Smooth muscle cell (in vitro differentiated cells): ENCODE measurements around the gene FADS6. TPM values are rescaled to one million over a fixed set of nuclear protein-coding genes. Genes with fewer than 3 reads are reported as not detected.

ENCODE experiments used
- DNase-seq: peaks from one replicate; lab custom pipeline; 2025; ENCODE audit not compliant: unreplicated experiment; lab: John Stamatoyannopoulos, UW
- H2AFZ ChIP-seq: fragments of 200-600 bp; sonication (generic); 2 replicates; pipeline ENCODE4 v1.6.0; 2016; ENCODE audit warnings: antibody characterized with exemption, low read depth, mild to moderate bottlenecking
- H3F3A ChIP-seq: fragments of 200-600 bp; sonication (generic); 2 replicates; pipeline ENCODE4 v1.6.0; 2017; ENCODE audit warnings: antibody characterized with exemption, low read depth
- H3K27ac ChIP-seq: fragments of 200-600 bp; sonication (generic); 2 replicates; pipeline ENCODE4 v1.5.1; 2016; ENCODE audit warnings: low read depth, mild to moderate bottlenecking
- H3K27me3 ChIP-seq: fragments of 200-600 bp; sonication (generic); 2 replicates; pipeline ENCODE4 v1.6.1; 2016; ENCODE audit warnings: low read depth, mild to moderate bottlenecking
- H3K36me3 ChIP-seq: fragments of 200-600 bp; sonication (generic); 2 replicates; pipeline ENCODE4 v1.5.1; 2016; ENCODE audit warnings: low read depth
- H3K4me1 ChIP-seq: fragments of 200-600 bp; sonication (generic); 2 replicates; pipeline ENCODE4 v1.5.1; 2016; ENCODE audit warnings: low read depth
- H3K4me2 ChIP-seq: fragments of 200-600 bp; sonication (generic); 2 replicates; pipeline ENCODE4 v1.6.0; 2016; ENCODE audit warnings: mild to moderate bottlenecking
- H3K4me3 ChIP-seq: fragments of 200-600 bp; sonication (generic); 2 replicates; pipeline ENCODE4 v1.5.1; 2016; ENCODE audit warnings: mild to moderate bottlenecking
- H3K79me2 ChIP-seq: fragments of 200-600 bp; sonication (generic); 2 replicates; pipeline ENCODE4 v1.6.0; 2016; ENCODE audit warnings: low read depth, mild to moderate bottlenecking
- H3K9ac ChIP-seq: fragments of 200-600 bp; sonication (generic); 2 replicates; pipeline ENCODE4 v1.6.0; 2016; ENCODE audit warnings: low read depth
- H3K9me3 ChIP-seq: fragments of 200-600 bp; sonication (generic); replicated peaks from 2 replicates; pipeline ENCODE4 v1.5.1; 2016; ENCODE audit warnings: low read depth
- H4K20me1 ChIP-seq: fragments of 200-600 bp; sonication (generic); 2 replicates; pipeline ENCODE4 v1.6.0; 2016; ENCODE audit warnings: low read depth
- WGBS: methylation state at CpG from one replicate; pipeline ENCODE4 v1.1.7; 2016; ENCODE audit warnings: low lambda C conversion rate; 5-methylcytosine and 5-hydroxymethylcytosine counted together
- polyA plus RNA-seq: library from polyadenylated mRNA; unstranded; fragments of >200 nt; fragmentation: Nextera tagmentation; extraction: Ambion mirVana; gene quantifications from 2 replicates; pipeline ENCODE4 v1.2.1, GENCODE V29; 2016
- total RNA-seq: library from RNA; depleted of rRNA; stranded (reverse); fragments of >200 nt; gene quantifications from 2 replicates; pipeline ENCODE4 v1.2.3, GENCODE V29; 2014
- TF ChIP-seq, protein P1 (sequence below): fragments of 200-600 bp; sonication (generic); IDR thresholded peaks from 2 replicates; pipeline ENCODE4 v1.5.1; 2017; ENCODE audit warnings: borderline replicate concordance, mild to moderate bottlenecking, antibody characterized with exemption; ENCODE audit not compliant: insufficient read depth, poor library complexity, severe bottlenecking

The FADS6 gene
- total and polyA plus RNA-seq, 2 experiments from 2014 or later = not detected

DNA sequence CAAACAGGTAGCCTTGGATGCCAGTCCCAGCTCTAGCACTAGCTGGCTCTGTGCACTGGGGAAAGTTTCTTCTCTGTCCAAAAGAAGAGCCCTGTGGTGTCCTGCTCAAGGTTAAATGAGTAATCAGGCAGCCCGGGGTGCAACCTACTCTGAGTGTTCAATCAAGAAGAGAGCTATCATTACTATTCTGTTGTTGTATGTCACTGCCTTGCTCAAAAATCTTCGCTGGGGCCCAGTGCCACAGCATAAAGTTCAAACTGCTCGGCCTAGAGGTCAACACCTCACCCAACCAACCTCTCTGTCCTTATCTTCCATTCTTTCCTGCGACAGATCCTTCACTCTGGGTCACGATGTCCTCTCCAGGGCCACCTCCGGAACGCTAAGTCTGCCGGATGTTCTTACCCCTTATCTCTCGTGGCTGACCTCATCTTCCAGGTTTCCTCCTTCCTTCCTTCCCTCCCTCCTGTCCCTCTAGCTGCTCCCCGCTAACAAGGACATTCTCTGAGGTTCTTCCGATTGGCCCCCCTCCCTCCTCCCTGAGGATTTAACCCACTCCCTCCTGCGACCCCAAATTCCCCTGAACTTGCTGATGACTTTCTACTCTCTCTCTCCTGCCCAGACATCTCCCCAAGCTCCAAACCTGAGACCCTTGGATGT lies 25.1 kb downstream of the FADS6 start:
- H3K9ac ChIP-seq = no peak overlapping the region
- H3K9me3 ChIP-seq = no peaks in the 10 kb centered on the region
- WGBS = 86% methylated on average over 10 of the region's 12 CpGs

DNA sequence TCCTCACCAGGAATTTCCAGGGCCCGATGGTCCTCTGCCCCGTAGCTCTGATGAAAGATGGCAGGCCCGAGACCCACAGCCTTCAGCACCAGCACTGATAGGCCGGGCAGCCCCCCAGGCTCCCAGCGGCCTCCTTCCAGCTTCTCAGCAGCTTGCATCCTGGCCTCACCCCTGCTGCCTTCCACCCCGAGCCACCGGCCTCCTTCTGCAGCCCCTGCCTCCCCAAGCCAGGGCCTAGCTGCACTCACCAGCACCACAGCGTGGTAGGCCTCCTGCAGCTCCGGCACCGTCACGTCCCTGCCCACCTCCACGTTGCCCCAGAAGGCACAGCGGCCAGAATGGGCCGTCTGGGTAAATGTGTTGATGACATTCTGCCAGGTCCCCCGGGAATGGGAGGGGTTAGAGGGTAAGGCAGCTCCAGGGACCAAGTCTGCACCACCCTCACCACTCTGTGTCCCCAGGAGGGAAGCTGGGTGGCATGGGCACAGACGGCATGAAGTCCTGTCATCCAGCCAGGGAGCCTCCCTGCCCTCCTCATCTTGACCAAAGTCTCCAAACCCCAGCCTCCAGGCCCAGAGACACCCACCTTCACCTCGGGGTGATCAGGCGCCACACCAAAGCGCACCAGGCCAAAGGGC lies 27.1 kb downstream of the FADS6 start:
- Histone ChIP-seq H3F3A (no peaks in the 10 kb centered on the region), H3K9me3 (no peaks in the 10 kb centered on the region), H3K27me3 (peaks cover 11% of the 10 kb centered on the region), H3K4me3 (no peak overlapping the region), H3K4me1 (no peaks in the 10 kb centered on the region), H4K20me1 (peaks cover 3% of the 10 kb centered on the region), H3K79me2 (no peaks in the 10 kb centered on the region), H3K27ac (no peak overlapping the region), H3K36me3 (no peaks in the 10 kb centered on the region), H3K9ac (no peak overlapping the region), H3K4me2 (no peak overlapping the region), H2AFZ (no peak overlapping the region)
- DNase-seq = no peak
- TF ChIP-seq, protein P1, sequence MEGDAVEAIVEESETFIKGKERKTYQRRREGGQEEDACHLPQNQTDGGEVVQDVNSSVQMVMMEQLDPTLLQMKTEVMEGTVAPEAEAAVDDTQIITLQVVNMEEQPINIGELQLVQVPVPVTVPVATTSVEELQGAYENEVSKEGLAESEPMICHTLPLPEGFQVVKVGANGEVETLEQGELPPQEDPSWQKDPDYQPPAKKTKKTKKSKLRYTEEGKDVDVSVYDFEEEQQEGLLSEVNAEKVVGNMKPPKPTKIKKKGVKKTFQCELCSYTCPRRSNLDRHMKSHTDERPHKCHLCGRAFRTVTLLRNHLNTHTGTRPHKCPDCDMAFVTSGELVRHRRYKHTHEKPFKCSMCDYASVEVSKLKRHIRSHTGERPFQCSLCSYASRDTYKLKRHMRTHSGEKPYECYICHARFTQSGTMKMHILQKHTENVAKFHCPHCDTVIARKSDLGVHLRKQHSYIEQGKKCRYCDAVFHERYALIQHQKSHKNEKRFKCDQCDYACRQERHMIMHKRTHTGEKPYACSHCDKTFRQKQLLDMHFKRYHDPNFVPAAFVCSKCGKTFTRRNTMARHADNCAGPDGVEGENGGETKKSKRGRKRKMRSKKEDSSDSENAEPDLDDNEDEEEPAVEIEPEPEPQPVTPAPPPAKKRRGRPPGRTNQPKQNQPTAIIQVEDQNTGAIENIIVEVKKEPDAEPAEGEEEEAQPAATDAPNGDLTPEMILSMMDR = no peak
- WGBS = 91% methylated on average over 19 of the region's 19 CpGs

More for the DNA sequence above, 25.1 kb downstream of the FADS6 start:
- H3K79me2 ChIP-seq = no peaks in the 10 kb centered on the region
- no peak overlapping the region for H3K4me2 ChIP-seq
- no peaks in the 10 kb centered on the region for H4K20me1 ChIP-seq
- H3K4me3 ChIP-seq = no peak overlapping the region
- no peaks in the 10 kb centered on the region for H3K27me3 ChIP-seq
- H3F3A ChIP-seq = no peaks in the 10 kb centered on the region
- H3K4me1 ChIP-seq = peaks cover 7% of the 10 kb centered on the region
- no peak for DNase-seq
- no peak overlapping the region for H2AFZ ChIP-seq
- TF ChIP-seq, protein P1 = no peak
- no peaks in the 10 kb centered on the region for H3K36me3 ChIP-seq
- H3K27ac ChIP-seq = no peak overlapping the region

DNA sequence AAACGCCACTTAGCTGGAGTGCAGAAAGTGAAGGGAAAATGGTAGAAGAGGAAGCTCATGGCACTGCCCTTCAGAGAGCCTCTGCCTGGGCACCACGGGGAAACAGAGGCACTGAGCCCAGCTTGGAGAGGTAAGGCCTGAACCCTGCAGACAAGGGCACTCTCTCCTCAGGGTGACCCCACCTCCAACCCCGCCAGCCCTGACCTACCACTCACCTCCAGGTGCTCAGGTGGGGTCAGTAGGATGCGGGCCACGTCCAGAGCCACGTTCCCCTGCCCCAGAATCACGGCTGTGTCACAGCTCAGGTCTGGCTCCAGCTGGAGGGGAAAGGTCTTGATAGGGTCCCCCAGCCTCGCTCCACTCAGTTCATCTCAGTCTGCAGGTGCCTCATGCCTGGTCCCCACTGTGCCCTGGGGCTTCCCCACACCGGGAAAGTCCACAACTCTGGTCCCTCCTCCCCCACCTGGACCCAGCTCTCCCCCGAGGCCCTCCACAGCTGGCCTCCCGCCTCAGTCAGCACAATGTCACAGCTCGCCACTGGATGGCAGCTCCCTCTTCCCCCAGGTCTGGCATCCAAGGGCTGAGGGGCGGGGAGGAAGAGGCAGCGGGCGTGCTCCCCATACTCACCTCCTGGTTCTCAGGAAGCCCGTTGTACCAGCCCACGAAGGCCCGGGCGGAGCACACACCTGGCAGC lies 27.8 kb downstream of the FADS6 start:
- H3K79me2 ChIP-seq = no peaks in the 10 kb centered on the region
- H3K27me3 ChIP-seq = peaks cover 18% of the 10 kb centered on the region
- WGBS = 92% methylated on average over 18 of the region's 19 CpGs
- no peak overlapping the region for H3K4me3 ChIP-seq
- TF ChIP-seq, protein P1 = no peak
- H3K36me3 ChIP-seq = no peaks in the 10 kb centered on the region
- no peak overlapping the region for H3K4me2 ChIP-seq
- DNase-seq = no peak
- peaks cover 6% of the 10 kb centered on the region for H3K4me1 ChIP-seq
- no peaks in the 10 kb centered on the region for H3F3A ChIP-seq
- no peak overlapping the region for H3K27ac ChIP-seq
- no peak overlapping the region for H2AFZ ChIP-seq
- H4K20me1 ChIP-seq = peaks cover 3% of the 10 kb centered on the region
- H3K9ac ChIP-seq = no peak overlapping the region
- no peaks in the 10 kb centered on the region for H3K9me3 ChIP-seq
